GM12892 (cell line): ENCODE data around the gene TMEM91.

Experiments
- DNase-seq: peaks from one replicate; pipeline ENCODE4 v3.0.0; 2011; ENCODE audit not compliant: insufficient read length
- FAIRE-seq: peaks from 2 replicates; lab custom pipeline; 2011; peaks lifted over from hg19 to GRCh38; lab: Jason Lieb, UNC
- POLR2A ChIP-seq: IDR thresholded peaks from 2 replicates; pipeline ENCODE4 v1.6.1; 2011; ENCODE audit warnings: low read depth, low read length, control low read depth
- POLR2AphosphoS5 ChIP-seq: IDR thresholded peaks from 2 replicates; pipeline ENCODE4 v1.6.1; 2011; ENCODE audit warnings: low read depth, low read length, control low read depth
- TAF1 ChIP-seq: IDR thresholded peaks from 2 replicates; pipeline ENCODE4 v1.6.1; 2011; ENCODE audit warnings: low read depth, mild to moderate bottlenecking, control low read depth, low read length, borderline replicate concordance

TMEM91 gene

GRCh38 chr19:41354343-41354953 lies 21.9 kb upstream of the TMEM91 start:
- FAIRE-seq (no peak), DNase-seq (no peak)
- TF ChIP-seq TAF1, result no peak
- TF ChIP-seq POLR2AphosphoS5, result no peak
- no peak for TF ChIP-seq POLR2A

- FAIRE-seq (no peak), DNase-seq (no peak)
- no peak for TF ChIP-seq POLR2A
- no peak for TF ChIP-seq POLR2AphosphoS5
- no peak for TF ChIP-seq TAF1
These were observed 21.3 kb upstream of the TMEM91 start for GRCh38 chr19:41355035-41355434.

GRCh38 chr19:41355802-41356201 lies 20.5 kb upstream of the TMEM91 start:
- no peak for TF ChIP-seq POLR2AphosphoS5
- DNase-seq (no peak), FAIRE-seq (no peak)

- FAIRE-seq, result no peak
These were observed 19.2 kb upstream of the TMEM91 start for GRCh38 chr19:41356984-41357739.

GRCh38 chr19:41357746-41358145 lies 18.6 kb upstream of the TMEM91 start:
- no peak for DNase-seq
- no peak for FAIRE-seq
- TF ChIP-seq POLR2A (no peak), TAF1 (no peak), POLR2AphosphoS5 (no peak)

More at GRCh38 chr19:41356984-41357739, 19.2 kb upstream of the TMEM91 start:
- no peak for DNase-seq
- no peak for TF ChIP-seq TAF1
- TF ChIP-seq POLR2A, result no peak
- TF ChIP-seq POLR2AphosphoS5, result no peak

GRCh38 chr19:41359741-41360140 lies 16.6 kb upstream of the TMEM91 start:
- FAIRE-seq, result no peak
- TF ChIP-seq TAF1 (no peak), POLR2AphosphoS5 (no peak), POLR2A (no peak)
- no peak for DNase-seq

GRCh38 chr19:41362143-41362847 lies 14.0 kb upstream of the TMEM91 start:
- FAIRE-seq (no peak), DNase-seq (no peak)
- TF ChIP-seq POLR2A (no peak), POLR2AphosphoS5 (no peak), TAF1 (no peak)

- FAIRE-seq (no peak), DNase-seq (no peak)
- no peak for TF ChIP-seq POLR2AphosphoS5
- TF ChIP-seq TAF1, result no peak
- no peak for TF ChIP-seq POLR2A
These were observed 13.0 kb upstream of the TMEM91 start for GRCh38 chr19:41363371-41363752.

- peak; percentile 89 for DNase-seq
- peak; percentile 97 for FAIRE-seq
- TF ChIP-seq POLR2AphosphoS5 (peak; percentile 75), TAF1 (no peak; the same call in 1 of the 2 replicates), POLR2A (peak; percentile 86)
These were observed 12.4 kb upstream of the TMEM91 start, which contains the start of gene B9D2 for GRCh38 chr19:41363753-41364523. B9D2 (minus strand) TSS chr19:41364149; CDS start chr19:41363519, 630 bp downstream.

GRCh38 chr19:41364524-41365391 lies 11.6 kb upstream of the TMEM91 start:
- TF ChIP-seq TAF1 (no peak), POLR2AphosphoS5 (peak; percentile 11; the same call in 1 of the 2 replicates), POLR2A (no peak)
- DNase-seq (no peak), FAIRE-seq (peak; percentile 33)

GRCh38 chr19:41366089-41366488 lies 10.2 kb upstream of the TMEM91 start:
- FAIRE-seq (no peak), DNase-seq (no peak)
- TF ChIP-seq TAF1, result no peak
- TF ChIP-seq POLR2A, result no peak
- no peak for TF ChIP-seq POLR2AphosphoS5
